ENCODE measurements around the gene ASAP2.

ASAP2 gene

DNA sequence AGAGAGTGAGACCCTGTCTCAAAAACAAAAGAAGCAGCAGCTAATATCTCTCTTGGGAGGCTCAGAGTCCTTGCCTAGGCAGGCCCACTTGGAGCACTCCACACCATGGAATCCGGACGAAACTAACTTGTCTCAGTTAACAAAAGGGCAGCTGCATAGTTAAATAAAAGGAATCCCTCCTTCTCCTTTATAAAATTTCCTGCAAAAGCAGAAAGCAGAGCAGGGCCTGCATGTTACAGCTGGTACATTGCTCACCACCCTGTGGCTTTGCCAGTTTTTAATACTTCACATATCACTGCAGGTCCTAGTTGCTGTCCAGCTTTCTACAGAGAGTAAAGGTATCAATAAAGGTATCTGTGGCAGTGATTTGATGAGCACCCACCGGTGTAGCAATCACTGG, 93.6 kb downstream of the ASAP2 start:
- no peak for FAIRE-seq

DNA sequence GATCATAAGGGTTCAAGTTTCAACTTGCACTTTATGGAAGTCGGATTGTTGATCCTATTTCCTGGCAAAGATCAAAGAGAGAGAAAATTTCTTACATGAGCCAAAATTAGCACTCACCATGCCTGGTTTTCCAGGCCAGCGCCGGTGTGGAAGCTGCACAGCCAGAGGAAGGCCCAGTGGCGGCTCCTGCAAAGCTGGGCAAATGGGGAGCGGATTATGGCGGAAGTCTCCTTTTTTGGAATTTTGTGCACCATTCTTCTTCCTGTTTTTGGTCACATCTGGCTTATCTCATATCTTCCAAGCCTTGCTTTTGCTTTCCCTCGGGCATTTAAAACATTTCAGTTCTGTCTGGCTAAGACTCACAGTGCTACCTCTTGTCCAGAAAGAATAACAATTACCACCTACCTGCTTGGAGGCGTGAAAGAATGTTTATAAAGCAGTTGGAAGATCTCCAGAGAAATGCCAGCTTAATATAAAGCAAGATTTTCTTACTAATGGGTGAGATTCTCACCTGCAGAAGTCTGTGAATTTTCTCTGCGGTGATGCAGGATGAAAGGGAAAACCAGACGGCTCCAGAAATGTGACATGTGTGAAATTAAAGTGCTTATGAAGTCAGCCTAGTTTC, 94.3 kb downstream of the ASAP2 start:
- no peak for FAIRE-seq

DNA sequence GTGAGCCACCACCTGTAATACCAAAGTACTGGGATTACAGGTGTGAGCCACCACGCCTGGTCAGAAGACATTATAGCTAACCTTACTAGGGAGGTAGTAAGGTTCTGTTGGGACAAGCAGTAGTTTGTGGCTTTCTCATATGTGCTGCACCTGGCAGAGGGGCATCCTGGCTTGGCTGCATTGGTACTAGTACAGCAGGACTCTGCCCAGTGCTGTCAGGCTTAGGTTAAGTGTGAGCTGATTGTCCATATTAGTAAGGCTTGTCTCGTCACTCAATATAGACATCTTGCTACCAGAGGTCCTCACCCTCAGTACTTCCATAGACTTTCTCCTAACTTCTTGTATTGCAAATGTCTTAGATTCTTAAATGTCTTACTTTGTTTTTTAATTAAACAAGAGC, 96.1 kb downstream of the ASAP2 start:
- no peak for FAIRE-seq

- FAIRE-seq: no peak
Measured at GRCh38 chr2:9303528-9304225, 97.1 kb downstream of the ASAP2 start.

- no peak for FAIRE-seq
Measured at GRCh38 chr2:9306911-9307310, 100.3 kb downstream of the ASAP2 start.

DNA sequence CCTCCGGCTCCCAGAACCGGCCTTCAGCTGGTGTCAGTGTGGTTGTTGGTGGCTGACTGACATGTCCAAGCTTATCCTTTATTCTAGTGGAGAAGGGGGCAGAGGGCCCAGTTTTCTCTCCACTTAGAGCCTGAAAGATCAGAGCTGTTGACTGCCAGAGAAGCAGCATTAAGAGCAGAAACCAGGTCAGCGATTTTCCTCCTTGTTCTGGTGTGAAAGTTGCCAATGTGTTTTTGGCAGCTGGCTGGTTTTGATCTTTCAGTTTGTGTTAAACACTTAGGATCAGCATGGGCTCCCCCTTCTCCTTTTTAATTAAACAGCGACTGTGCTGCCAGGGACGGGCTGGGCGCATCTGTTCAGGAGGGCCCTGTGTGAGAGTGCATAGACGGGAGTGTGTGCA, 100.9 kb downstream of the ASAP2 start:
- no peak for FAIRE-seq

- FAIRE-seq: no peak
Measured at GRCh38 chr2:9308186-9308955, 101.8 kb downstream of the ASAP2 start.

DNA sequence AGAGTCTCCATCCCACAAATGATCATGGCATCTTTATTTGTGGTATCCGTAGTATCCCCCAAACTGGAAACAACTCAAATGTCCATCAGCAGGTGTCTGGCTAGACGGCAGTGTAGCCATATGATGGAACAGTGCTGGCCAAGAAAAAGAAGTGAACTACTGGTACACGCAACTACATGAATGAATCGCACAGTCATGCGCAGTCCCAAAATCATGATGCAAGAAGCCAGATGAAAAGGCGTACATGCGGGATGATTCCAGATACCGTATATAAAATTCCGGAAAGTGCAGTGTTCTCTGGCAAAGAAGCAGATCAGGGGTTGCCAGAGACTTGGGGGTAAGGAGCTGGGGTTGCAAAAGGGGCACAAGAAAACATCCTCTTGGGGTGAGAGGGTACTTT, 102.5 kb downstream of the ASAP2 start:
- FAIRE-seq: no peak

GRCh38 chr2:9310377-9310776, 103.8 kb downstream of the ASAP2 start:
- FAIRE-seq: no peak

- FAIRE-seq: no peak
Measured at GRCh38 chr2:9310798-9311197, 104.2 kb downstream of the ASAP2 start.

DNA sequence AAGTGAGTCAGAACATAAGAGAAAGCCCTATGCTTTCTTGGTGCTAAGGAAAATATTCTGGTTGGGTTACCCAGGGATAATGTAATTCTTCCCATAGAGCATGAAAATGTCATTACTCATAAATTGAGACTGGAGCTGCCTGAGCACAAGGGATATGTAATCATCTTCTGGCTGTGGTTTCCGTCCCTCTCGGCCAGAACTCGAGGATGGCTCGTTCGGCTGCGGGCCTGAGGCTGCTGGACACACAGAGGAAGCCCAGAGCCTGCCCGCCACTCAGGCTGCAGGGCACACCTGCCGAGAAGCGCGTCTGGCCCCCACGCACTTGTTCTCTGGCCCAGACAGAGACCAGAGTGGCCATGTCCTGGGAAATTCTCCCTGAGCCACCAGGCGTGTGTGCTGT, 104.9 kb downstream of the ASAP2 start:
- FAIRE-seq: no peak

GRCh38 chr2:9312591-9312990, 106.0 kb downstream of the ASAP2 start:
- no peak for FAIRE-seq

GRCh38 chr2:9313443-9313842, 106.8 kb downstream of the ASAP2 start:
- FAIRE-seq: no peak

GRCh38 chr2:9315280-9315847, 108.8 kb downstream of the ASAP2 start:
- FAIRE-seq: no peak

DNA sequence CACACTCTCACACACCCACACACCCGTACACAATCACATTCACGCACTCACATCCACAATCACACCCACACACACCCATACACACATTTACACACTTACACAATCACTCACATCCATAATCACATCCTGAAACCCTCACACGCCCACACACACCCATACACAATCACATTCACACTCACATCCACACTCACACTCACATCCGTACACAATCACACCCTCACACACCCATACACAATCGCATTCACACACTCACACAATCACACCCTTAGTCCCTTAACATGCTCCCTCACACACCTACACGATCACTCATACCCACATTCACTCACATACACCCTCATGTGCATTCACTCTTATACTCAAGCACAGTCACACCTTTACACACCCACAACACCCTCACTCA, 110.9 kb downstream of the ASAP2 start:
- no peak for FAIRE-seq

- no peak for FAIRE-seq
Measured at GRCh38 chr2:9318461-9319337, 112.1 kb downstream of the ASAP2 start.

GRCh38 chr2:9319338-9319715, 112.7 kb downstream of the ASAP2 start:
- FAIRE-seq: no peak

- FAIRE-seq: no peak
Measured at GRCh38 chr2:9322576-9322975, 116.0 kb downstream of the ASAP2 start.

GRCh38 chr2:9325428-9325827, 118.8 kb downstream of the ASAP2 start:
- FAIRE-seq: no peak

DNA sequence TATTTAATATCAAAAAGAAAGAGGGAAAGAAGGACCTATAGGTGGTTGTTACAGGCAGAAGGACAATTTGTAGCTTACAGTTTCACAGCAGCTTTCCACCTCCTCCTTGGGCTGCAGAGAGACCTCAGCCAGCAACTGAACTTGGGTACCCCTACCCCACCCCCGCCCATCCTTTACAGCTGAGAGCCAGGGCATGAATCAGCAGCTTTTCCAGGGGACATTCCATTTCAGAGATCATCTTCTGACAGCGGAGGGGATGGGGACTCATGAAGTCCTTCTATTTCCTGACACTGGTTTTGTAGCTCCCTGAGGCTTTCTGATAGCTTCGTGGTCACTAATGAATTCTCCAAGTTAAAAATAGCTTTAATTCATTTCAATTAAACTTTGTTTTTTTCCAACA, 120.4 kb downstream of the ASAP2 start:
- FAIRE-seq: no peak

DNA sequence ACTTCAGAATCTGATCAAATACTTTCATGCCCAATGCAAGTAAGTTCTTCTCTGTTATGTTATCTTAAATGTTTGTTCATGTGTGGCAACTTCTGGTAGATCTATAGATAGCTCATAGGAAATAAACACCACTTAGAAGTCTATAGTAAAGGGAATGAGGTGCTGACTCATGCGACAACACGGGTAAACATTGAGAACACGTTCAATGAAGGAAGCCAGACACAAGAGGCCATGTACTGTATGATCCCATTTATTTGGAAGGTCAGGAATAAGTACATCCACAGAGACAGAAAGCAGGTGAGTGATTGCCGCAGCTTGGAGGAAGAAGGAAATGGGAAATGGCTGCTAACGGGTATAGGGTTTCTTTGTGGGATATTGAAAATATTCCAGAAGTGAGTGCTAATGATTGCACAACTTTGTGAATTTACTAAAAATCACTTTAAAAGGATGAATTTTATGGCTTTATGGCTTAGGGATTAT, 121.3 kb downstream of the ASAP2 start:
- FAIRE-seq: no peak

DNA sequence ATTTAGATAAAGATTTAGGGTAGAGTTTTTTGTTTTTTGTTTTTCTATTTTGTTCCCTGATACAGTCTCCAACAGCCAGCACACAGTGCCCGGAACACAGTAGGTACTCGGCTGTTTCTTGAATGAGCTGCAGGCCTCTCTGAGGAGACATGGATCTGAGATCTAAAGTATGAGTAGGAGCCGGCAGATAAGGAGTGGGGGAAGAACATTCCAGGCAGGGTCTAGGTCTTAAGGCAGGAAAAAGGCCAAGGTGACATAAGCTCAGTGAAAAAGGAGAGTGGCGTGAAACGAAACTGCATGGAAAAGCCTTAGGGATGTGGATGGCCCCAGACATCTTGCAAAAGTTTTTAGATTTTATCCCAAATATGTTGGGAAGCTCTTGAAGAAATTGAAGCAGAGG, 122.3 kb downstream of the ASAP2 start:
- FAIRE-seq: no peak

- no peak for FAIRE-seq
Measured at GRCh38 chr2:9329497-9329896, 122.9 kb downstream of the ASAP2 start.

All from TTC549 (cell line).